Measurements from ENCODE around the gene LEMD2.

The LEMD2 gene

DNA sequence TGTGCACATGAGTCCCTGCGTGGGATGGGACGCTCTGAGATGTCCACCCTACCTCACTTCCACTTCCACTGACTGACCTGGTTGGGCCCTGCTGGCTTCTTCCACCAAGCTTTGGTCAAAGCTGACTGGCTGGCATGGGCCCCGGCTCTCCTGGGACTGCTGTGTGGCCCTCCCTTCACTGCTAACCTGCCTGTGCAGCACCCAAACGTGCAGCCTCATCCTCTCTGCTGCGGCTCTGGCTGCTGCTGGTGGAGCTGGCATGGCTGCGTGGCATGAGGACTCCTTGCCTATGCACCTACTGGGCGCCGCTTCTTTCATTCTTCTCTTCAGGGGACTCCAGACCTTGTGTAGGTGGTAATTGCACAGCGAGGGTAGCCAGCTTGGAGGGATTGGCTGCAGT is 23.6 kb downstream of the LEMD2 start:
- no peak for DNase-seq (ENCODE audit: low spot score)
- TF ChIP-seq, protein P1, sequence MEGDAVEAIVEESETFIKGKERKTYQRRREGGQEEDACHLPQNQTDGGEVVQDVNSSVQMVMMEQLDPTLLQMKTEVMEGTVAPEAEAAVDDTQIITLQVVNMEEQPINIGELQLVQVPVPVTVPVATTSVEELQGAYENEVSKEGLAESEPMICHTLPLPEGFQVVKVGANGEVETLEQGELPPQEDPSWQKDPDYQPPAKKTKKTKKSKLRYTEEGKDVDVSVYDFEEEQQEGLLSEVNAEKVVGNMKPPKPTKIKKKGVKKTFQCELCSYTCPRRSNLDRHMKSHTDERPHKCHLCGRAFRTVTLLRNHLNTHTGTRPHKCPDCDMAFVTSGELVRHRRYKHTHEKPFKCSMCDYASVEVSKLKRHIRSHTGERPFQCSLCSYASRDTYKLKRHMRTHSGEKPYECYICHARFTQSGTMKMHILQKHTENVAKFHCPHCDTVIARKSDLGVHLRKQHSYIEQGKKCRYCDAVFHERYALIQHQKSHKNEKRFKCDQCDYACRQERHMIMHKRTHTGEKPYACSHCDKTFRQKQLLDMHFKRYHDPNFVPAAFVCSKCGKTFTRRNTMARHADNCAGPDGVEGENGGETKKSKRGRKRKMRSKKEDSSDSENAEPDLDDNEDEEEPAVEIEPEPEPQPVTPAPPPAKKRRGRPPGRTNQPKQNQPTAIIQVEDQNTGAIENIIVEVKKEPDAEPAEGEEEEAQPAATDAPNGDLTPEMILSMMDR (IDR thresholded peaks at IDR 0.05; ENCODE audit: extremely low read depth, missing control alignments) = no peak

DNA sequence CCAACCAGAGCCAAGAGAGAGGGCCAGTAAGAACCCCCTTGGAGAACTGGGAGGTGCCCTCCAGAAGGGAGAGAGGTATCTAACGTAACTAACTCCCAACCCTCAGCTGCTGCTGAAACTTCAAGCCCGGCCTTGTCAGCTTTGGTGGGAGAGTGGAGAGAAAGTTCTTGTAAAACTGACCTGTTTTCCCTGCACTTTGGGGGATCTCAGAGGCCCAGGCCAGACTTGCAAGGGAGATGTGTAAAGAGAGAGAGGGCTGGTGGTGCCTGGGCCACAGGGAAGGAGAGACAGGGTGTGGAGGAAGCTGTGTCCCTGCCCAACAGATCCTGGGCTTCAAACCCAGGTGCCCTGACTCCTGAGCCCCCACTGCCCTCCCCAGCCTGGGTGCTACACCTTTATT is 24.9 kb downstream of the LEMD2 start:
- TF ChIP-seq, protein P1 (IDR thresholded peaks at IDR 0.05; ENCODE audit: extremely low read depth, missing control alignments) = no peak
- no peak for DNase-seq (ENCODE audit: low spot score)

DNA sequence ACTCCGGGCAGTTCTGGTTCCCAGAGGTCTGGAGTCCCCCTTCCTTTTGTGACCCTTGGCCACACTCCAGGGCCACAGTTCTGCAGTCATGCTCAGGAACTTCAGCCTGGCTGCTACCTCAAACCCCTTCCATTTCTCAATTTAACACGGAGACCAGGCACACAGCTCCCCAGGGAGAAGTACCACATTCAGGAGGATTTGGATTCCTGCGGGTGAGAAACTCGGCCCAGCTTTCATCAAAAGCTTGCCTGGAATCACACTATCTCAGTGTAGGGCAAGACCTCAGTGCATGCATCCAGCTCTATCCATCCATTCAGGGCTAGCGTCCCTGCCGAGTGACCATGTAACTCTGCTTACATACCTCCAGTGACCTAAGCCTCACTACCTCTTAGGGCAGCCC is 25.4 kb downstream of the LEMD2 start:
- TF ChIP-seq, protein P1 (IDR thresholded peaks at IDR 0.05; ENCODE audit: extremely low read depth, missing control alignments) = no peak
- DNase-seq (ENCODE audit: low spot score) = no peak

DNA sequence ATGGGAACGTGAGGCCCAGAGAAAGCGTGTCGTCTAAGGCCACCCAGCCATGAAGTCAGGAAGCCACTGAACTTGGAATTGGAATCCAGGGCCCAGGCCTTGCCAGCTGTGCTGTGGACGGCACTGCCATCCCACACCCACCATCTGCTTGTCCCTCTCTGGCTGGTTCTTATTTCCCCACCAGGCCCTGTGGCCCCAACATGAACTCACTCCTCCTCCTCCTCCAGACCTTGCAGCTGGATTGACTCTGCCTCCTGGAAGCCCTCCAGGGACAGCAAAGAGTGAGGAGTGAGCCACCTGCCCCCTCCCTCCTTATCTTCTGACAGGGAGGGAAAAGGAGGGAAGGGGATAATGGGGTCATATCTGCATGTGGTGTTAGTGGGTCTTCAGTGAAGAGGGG is 26.2 kb downstream of the LEMD2 start:
- TF ChIP-seq, protein P1 (IDR thresholded peaks at IDR 0.05; ENCODE audit: extremely low read depth, missing control alignments) = no peak
- DNase-seq (ENCODE audit: low spot score) = no peak

DNA sequence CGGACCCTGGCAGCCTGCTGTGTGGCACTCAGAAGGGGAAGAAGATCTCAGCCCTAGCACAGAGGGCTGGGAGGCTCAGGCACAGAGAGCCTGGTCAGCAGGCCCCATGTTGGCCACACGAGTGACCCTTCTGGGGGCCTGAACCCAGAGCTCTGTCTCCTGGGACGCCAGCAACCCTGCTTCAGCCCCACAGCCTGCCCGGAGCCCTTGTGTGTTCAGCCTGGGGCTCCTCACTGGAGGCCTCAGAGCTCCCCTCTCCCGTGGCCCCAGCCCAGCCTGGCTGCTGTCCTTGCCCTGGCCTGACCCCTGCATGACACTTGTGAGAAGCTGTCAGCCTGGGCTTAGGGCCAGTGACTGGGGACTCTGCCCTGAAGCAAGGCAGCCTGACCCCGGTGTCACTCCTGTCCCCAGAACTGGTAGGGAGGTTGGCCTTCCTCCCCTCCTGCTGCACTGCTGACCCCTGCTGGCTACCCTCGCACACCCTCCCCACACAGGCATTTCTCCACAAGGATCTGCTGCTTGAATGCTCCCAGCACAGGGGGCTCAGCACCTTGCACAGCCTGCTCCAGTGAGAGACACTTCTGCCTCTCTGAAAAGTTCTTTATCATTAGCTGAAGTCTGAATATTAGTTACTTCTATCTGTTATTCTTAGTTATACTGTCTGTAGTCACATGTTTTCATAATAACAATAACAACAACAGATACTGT is 26.9 kb downstream of the LEMD2 start:
- TF ChIP-seq, protein P1 (IDR thresholded peaks at IDR 0.05; ENCODE audit: extremely low read depth, missing control alignments) = peak; percentile 33
- peak; percentile 66 for DNase-seq (ENCODE audit: low spot score)

DNA sequence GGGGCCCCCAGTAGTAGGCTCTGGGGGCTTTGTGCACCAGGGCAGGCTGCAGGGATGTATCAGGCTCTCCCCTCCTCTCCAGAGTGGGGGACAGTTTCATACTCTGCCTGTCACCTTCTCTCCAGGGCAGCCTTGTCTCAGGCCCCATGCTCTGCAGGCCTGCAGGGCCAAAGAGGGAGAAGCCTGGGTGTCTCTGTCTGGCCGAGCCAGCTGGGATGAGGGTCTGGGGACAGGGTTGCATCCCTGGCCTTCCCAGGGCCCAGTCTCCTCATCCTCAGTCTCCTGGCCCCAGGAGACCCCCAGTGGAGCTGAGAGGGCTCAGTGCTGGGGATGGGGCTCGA is 27.4 kb downstream of the LEMD2 start:
- no peak for DNase-seq (ENCODE audit: low spot score)
- TF ChIP-seq, protein P1 (IDR thresholded peaks at IDR 0.05; ENCODE audit: extremely low read depth, missing control alignments) = no peak

DNA sequence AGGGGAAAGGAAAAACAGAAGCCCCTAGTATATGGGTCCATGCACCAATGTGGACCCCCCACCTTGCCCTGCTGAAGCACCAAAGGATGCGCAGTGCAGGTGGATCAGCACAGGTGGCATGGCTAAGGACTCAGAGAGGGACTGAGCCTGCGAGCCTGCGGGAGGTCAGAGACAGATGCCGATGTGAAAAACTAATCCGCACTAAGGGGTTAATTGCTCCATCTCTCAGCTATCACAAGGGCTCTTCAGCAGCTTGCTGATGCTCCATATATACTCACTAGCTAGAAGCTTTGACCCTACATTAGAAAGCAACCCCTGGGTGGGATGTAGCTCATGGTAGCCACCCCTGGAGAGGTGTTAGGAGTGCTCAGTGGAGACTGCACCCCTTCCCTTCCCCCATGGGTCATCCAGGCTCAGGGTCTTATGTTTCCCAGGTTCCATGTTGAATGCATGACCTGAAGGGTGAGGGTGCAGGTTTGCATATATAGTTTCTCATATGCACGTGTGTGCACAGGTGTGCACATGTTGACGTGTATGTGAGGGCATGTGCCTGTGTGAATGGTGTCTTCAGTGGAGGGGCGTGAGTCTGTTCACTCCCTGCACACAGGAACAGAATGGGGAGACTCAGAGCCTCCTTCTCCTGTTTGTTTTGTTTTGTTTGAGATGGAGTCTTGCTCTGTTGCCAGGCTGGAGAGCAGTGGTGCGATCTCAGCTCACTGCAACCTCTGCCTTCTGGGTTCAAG is 28.9 kb downstream of the LEMD2 start:
- DNase-seq (ENCODE audit: low spot score) = no peak
- TF ChIP-seq, protein P1 (IDR thresholded peaks at IDR 0.05; ENCODE audit: extremely low read depth, missing control alignments) = no peak

Data from GM20000 (cell line).